Testis (tissue), 2 donors: ENCODE measurements around the gene MAP1LC3B.

ENCODE experiments used
- POLR2A ChIP-seq: fragments of 450-650 bp; IDR thresholded peaks from one replicate; pipeline ENCODE4 v1.6.1; 2017; ENCODE audit warnings: antibody characterized with exemption, mild to moderate bottlenecking, moderate library complexity
- TF ChIP-seq, protein P1 (sequence below), 3 experiments: fragments of 450-650 bp in 2 of 3; fragments of 200-600 bp in 1 of 3; sonication (generic) in 1 of 3; IDR thresholded peaks; one replicate each; pipeline ENCODE4 v1.5.1; 2016 to 2019; ENCODE audit warnings: antibody characterized with exemption in 3 of 3, mild to moderate bottlenecking in 2 of 3, moderate library complexity in 1 of 3

DNA sequence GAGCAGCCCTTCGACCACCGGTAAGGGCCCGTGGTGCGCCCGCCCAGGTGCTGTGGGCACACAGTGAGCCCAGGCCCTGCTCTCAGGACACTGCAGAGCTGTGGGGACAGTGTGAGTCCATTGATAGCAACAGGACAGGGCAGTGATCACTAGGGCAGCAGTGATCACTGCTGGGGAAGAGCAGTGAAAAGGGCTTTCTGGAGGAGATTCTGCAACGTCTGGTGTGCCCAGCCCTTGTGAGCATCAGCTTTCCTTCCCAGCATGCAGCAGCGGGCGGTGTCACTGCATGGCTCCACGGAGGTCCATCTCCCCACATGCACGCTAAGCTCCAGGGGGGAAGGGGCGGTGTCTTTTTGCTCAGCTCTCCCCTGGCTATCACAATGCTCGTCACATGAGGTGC is 32.1 kb downstream of the MAP1LC3B start:
- TF ChIP-seq, protein P1, sequence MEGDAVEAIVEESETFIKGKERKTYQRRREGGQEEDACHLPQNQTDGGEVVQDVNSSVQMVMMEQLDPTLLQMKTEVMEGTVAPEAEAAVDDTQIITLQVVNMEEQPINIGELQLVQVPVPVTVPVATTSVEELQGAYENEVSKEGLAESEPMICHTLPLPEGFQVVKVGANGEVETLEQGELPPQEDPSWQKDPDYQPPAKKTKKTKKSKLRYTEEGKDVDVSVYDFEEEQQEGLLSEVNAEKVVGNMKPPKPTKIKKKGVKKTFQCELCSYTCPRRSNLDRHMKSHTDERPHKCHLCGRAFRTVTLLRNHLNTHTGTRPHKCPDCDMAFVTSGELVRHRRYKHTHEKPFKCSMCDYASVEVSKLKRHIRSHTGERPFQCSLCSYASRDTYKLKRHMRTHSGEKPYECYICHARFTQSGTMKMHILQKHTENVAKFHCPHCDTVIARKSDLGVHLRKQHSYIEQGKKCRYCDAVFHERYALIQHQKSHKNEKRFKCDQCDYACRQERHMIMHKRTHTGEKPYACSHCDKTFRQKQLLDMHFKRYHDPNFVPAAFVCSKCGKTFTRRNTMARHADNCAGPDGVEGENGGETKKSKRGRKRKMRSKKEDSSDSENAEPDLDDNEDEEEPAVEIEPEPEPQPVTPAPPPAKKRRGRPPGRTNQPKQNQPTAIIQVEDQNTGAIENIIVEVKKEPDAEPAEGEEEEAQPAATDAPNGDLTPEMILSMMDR (IDR thresholded peaks at IDR 0.05) = no peak
- no peak for TF ChIP-seq POLR2A
